Prostate gland (tissue), 2 donors: Measurements from ENCODE around the gene EPHB2. TPM values are rescaled to one million over a fixed set of nuclear protein-coding genes. Genes with fewer than 3 reads are reported as not detected.

Source experiments
- DNase-seq: peaks from one replicate; pipeline ENCODE4 v3.0.0-alpha.2; 2019; ENCODE audit warnings: low spot score
- H3K27ac ChIP-seq, 2 donors: fragments of 200-600 bp; sonication (generic); 2 replicates each; pipeline ENCODE4 v1.5.1; 2017 to 2019
- H3K27me3 ChIP-seq: fragments of 200-600 bp; sonication (generic); replicated peaks from 2 replicates; pipeline ENCODE4 v1.5.1; 2019; ENCODE audit not compliant: insufficient read depth
- H3K36me3 ChIP-seq, 2 donors: fragments of 200-600 bp; sonication (generic); 1 replicate in 1 of 2; 2 replicates in 1 of 2; pipeline versions ENCODE4 v1.5.1 to v1.8.1; 2017 to 2019
- H3K4me1 ChIP-seq: fragments of 200-600 bp; sonication (generic); replicated peaks from 2 replicates; pipeline ENCODE4 v1.5.1; 2019
- H3K4me3 ChIP-seq, 2 donors: fragments of 200-600 bp; sonication (generic); 2 replicates each; pipeline ENCODE4 v1.5.1; 2017 to 2019
- H3K9me3 ChIP-seq: fragments of 200-600 bp; sonication (generic); 2 replicates; pipeline ENCODE4 v1.5.1; 2017
- POLR2A ChIP-seq: fragments of 450-650 bp; IDR thresholded peaks from one replicate; pipeline ENCODE4 v1.6.1; 2016; ENCODE audit warnings: antibody characterized with exemption, mild to moderate bottlenecking
- POLR2AphosphoS5 ChIP-seq: sonication (generic); formaldehyde crosslinking; IDR thresholded peaks from one replicate; pipeline ENCODE4 v1.6.1; 2017; ENCODE audit warnings: antibody characterized with exemption
- WGBS: methylation state at CpG from one replicate; pipeline ENCODE4 v1.1.5; 2018; 5-methylcytosine and 5-hydroxymethylcytosine counted together
- intact Hi-C: fragments of 100-400 bp; cut with DNase I; formaldehyde crosslinking; loops from one replicate; pipeline ENCODE4 v1.14.2; 2022
- total RNA-seq, 2 donors: library from RNA; depleted of rRNA; stranded (reverse); fragments of >200 nt; gene quantifications; one replicate each; pipeline ENCODE4 v1.1.0, GENCODE V29; 2016
- TF ChIP-seq, protein P1 (sequence below), 4 experiments: fragments of 200-600 bp in 2 of 4; fragments of 450-650 bp in 2 of 4; sonication (generic) in 2 of 4; IDR thresholded peaks; 1 replicate in 3 of 4; 2 replicates in 1 of 4; pipeline ENCODE4 v1.5.1; 2016 to 2019; ENCODE audit warnings: antibody characterized with exemption in 4 of 4, mild to moderate bottlenecking in 2 of 4, moderate library complexity in 2 of 4

Gene EPHB2
- total RNA-seq, 2 donors from 2014 or later: 6.4 to 7.4 TPM

- Histone ChIP-seq H3K4me1 (no peaks in the 10 kb centered on the region), H3K27ac (no peak overlapping the region), H3K27me3 (no peaks in the 10 kb centered on the region), H3K4me3 (no peak overlapping the region), H3K36me3 (no peaks in the 10 kb centered on the region), H3K9me3 (no peaks in the 10 kb centered on the region)
- intact Hi-C loops: no loop called here
- no peak for DNase-seq
- TF ChIP-seq, protein P1, sequence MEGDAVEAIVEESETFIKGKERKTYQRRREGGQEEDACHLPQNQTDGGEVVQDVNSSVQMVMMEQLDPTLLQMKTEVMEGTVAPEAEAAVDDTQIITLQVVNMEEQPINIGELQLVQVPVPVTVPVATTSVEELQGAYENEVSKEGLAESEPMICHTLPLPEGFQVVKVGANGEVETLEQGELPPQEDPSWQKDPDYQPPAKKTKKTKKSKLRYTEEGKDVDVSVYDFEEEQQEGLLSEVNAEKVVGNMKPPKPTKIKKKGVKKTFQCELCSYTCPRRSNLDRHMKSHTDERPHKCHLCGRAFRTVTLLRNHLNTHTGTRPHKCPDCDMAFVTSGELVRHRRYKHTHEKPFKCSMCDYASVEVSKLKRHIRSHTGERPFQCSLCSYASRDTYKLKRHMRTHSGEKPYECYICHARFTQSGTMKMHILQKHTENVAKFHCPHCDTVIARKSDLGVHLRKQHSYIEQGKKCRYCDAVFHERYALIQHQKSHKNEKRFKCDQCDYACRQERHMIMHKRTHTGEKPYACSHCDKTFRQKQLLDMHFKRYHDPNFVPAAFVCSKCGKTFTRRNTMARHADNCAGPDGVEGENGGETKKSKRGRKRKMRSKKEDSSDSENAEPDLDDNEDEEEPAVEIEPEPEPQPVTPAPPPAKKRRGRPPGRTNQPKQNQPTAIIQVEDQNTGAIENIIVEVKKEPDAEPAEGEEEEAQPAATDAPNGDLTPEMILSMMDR (IDR thresholded peaks at IDR 0.05): no peak
- TF ChIP-seq POLR2AphosphoS5 (no peak), POLR2A (no peak)
- WGBS: 88% methylated on average over 24 of the region's 24 CpGs
Observed at GRCh38 chr1:22835636-22836319, 125.1 kb downstream of the EPHB2 start.

DNA sequence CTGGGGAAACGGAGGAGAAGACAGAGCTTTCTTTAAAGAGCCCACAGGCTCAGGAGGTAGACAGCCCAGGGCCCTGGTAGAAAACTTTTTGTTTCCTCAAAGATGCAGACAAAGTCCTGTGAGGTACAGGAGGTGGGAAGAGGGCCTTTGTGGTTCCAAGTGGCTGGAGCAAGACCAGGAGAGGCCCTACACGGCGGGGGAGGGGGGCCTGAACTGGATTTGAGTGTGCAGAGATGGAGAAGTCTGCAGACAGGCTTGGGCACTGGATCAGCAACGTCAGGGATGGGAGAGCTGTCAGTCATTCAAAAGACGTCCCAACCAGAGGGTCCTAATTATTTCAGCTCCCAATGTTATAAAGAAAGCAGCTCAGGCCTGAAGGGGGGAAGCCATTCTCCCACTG, 126.2 kb downstream of the EPHB2 start:
- H3K4me1 ChIP-seq: no peaks in the 10 kb centered on the region
- 82% methylated on average over 5 of the region's 5 CpGs for WGBS

GRCh38 chr1:22837332-22837731, 126.7 kb downstream of the EPHB2 start:
- no peaks in the 10 kb centered on the region for H3K36me3 ChIP-seq
- intact Hi-C loops: no loop called here
- no peak overlapping the region for H3K4me3 ChIP-seq
- H3K9me3 ChIP-seq: no peaks in the 10 kb centered on the region
- no peaks in the 10 kb centered on the region for H3K27me3 ChIP-seq
- 94% methylated on average over 3 of the region's 3 CpGs for WGBS
- no peak overlapping the region for H3K27ac ChIP-seq
- no peak for DNase-seq
- no peaks in the 10 kb centered on the region for H3K4me1 ChIP-seq
- TF ChIP-seq POLR2A (no peak), POLR2AphosphoS5 (no peak)
- TF ChIP-seq, protein P1 (IDR thresholded peaks at IDR 0.05): no peak

More for the DNA sequence above, 126.2 kb downstream of the EPHB2 start:
- intact Hi-C loops: no loop called here
- no peak for DNase-seq
- Histone ChIP-seq H3K27me3 (no peaks in the 10 kb centered on the region), H3K4me3 (no peak overlapping the region), H3K27ac (no peak overlapping the region), H3K9me3 (no peaks in the 10 kb centered on the region), H3K36me3 (no peaks in the 10 kb centered on the region)
- TF ChIP-seq POLR2AphosphoS5: no peak

DNA sequence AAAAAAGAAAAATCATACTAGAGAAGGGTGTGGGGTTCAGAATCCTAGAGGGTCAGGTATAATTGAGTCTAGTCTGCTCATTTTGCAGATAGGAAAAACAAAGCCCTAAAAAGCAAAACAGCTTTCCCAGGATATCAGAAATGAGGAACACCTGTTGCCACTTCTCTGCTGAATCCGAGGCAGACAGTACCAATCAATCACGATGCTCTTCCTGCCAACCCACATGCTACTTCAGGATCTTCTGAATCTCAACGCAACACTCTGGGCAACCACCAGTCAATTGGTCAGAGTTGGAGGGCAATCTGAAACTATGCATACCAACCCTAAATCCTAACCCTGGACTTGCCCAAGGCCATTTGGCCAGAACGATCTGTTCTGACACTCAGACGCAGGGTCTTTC, 128.3 kb downstream of the EPHB2 start:
- no peak for TF ChIP-seq POLR2AphosphoS5
- TF ChIP-seq POLR2A: no peak
- TF ChIP-seq, protein P1 (IDR thresholded peaks at IDR 0.05): no peak
- H3K27me3 ChIP-seq: no peaks in the 10 kb centered on the region
- no peak overlapping the region for H3K27ac ChIP-seq
- H3K9me3 ChIP-seq: no peaks in the 10 kb centered on the region
- no peak overlapping the region for H3K4me3 ChIP-seq
- no peaks in the 10 kb centered on the region for H3K4me1 ChIP-seq
- intact Hi-C loops: no loop called here
- DNase-seq: no peak
- H3K36me3 ChIP-seq: no peaks in the 10 kb centered on the region
- 76% methylated on average over 5 of the region's 5 CpGs for WGBS

DNA sequence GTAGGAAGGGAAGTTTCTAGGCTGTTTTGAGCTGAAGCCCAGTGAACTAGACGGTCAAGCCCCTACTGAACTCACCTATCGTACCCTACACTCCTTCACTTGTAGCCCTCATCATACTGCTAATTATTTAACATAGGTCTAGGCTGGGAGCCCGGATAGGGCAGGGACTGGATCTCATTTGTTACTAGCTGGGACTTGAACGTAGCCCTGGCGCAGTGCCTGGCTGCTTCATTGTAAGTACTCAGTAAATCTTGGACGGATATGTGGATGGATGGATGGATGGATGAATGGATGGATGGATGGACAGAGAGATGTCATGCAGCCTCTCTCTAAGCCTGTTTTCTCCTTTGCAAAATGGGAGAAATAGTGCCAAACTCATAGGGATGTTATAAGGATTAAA, 129.2 kb downstream of the EPHB2 start:
- intact Hi-C loops: no loop called here
- 32% methylated on average over 6 of the region's 6 CpGs for WGBS
- Histone ChIP-seq H3K4me3 (no peak overlapping the region), H3K36me3 (no peaks in the 10 kb centered on the region), H3K27ac (no peak overlapping the region), H3K9me3 (no peaks in the 10 kb centered on the region), H3K27me3 (no peaks in the 10 kb centered on the region), H3K4me1 (no peaks in the 10 kb centered on the region)
- TF ChIP-seq, protein P1 (IDR thresholded peaks at IDR 0.05): no peak
- TF ChIP-seq POLR2A: no peak
- no peak for DNase-seq
